Ishikawa (cell line): Measurements from ENCODE around the gene SLC35A3.

Source experiments
- CEBPB ChIP-seq: IDR thresholded peaks from 2 replicates; pipeline ENCODE4 v1.6.1; 2012
- CREB1 ChIP-seq: IDR thresholded peaks from 2 replicates; pipeline ENCODE4 v1.6.1; 2012; ENCODE audit warnings: low read depth
- EP300 ChIP-seq: IDR thresholded peaks from 2 replicates; pipeline ENCODE4 v1.6.1; 2012; ENCODE audit warnings: borderline replicate concordance
- MAX ChIP-seq: IDR thresholded peaks from 2 replicates; pipeline ENCODE4 v1.6.1; 2012
- RAD21 ChIP-seq: IDR thresholded peaks from 2 replicates; pipeline ENCODE4 v1.6.1; 2012; ENCODE audit warnings: low read depth
- REST ChIP-seq: IDR thresholded peaks from 2 replicates; pipeline ENCODE4 v1.6.1; 2012; ENCODE audit warnings: low read depth, mild to moderate bottlenecking
- TAF1 ChIP-seq: IDR thresholded peaks from 2 replicates; pipeline ENCODE4 v1.6.1; 2012; ENCODE audit warnings: low read depth, mild to moderate bottlenecking
- TCF12 ChIP-seq: IDR thresholded peaks from 2 replicates; pipeline ENCODE4 v1.6.1; 2012; ENCODE audit warnings: low read depth
- TEAD4 ChIP-seq: IDR thresholded peaks from 2 replicates; pipeline ENCODE4 v1.6.1; 2012
- YY1 ChIP-seq: IDR thresholded peaks from 2 replicates; pipeline ENCODE4 v1.6.1; 2012; ENCODE audit warnings: low read depth
- ZBTB7A ChIP-seq: IDR thresholded peaks from 2 replicates; pipeline ENCODE4 v1.6.1; 2012; ENCODE audit warnings: low read depth

GRCh38 chr1:100075773-100076172 lies 106.0 kb downstream of the SLC35A3 start:
- TF ChIP-seq TAF1 (no peak), ZBTB7A (no peak), MAX (no peak), YY1 (no peak), EP300 (no peak), RAD21 (no peak), REST (no peak), TCF12 (no peak), CREB1 (no peak), TEAD4 (no peak), CEBPB (no peak)
